ENCODE results near the gene E2F2.

Gene E2F2

DNA sequence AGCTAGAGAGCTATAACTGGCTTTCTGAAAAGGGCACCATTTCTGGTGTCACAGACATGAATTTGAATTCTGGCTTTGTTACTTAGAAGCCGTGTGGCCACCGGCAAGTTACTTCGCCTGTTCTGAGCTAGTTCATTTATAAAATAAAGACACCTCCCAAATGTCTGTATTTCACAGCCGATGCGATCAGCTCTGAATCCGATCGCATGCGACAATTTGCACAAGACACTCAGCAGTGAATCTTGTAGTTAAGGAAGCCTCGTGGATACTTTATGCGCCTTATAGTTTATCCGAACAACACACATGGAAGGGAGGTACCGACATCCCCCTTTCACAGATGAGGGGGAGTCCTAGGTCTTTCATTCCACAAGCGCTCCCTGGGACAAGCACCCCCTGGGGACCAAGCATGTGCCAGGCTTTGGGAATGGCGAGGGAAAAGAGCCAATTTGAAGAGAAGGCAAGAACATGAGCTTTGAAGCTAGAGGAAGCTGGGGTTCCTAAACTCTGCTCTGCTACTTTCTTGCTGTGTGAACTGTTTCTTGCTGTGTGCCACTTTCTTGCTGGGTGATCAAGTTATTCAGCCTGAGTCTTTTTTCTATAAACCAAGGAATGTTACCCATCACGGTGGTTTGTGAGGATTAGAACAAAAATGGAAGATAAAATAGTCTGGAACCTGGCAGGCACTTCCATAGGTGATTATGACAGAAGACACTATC, 24.4 kb upstream of the E2F2 start:
- intact Hi-C loops (cut with DNase I; ENCODE audit: low total_unique reads) = no loop called here
- TF ChIP-seq, protein P1, sequence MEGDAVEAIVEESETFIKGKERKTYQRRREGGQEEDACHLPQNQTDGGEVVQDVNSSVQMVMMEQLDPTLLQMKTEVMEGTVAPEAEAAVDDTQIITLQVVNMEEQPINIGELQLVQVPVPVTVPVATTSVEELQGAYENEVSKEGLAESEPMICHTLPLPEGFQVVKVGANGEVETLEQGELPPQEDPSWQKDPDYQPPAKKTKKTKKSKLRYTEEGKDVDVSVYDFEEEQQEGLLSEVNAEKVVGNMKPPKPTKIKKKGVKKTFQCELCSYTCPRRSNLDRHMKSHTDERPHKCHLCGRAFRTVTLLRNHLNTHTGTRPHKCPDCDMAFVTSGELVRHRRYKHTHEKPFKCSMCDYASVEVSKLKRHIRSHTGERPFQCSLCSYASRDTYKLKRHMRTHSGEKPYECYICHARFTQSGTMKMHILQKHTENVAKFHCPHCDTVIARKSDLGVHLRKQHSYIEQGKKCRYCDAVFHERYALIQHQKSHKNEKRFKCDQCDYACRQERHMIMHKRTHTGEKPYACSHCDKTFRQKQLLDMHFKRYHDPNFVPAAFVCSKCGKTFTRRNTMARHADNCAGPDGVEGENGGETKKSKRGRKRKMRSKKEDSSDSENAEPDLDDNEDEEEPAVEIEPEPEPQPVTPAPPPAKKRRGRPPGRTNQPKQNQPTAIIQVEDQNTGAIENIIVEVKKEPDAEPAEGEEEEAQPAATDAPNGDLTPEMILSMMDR (IDR thresholded peaks at IDR 0.05) = no peak

DNA sequence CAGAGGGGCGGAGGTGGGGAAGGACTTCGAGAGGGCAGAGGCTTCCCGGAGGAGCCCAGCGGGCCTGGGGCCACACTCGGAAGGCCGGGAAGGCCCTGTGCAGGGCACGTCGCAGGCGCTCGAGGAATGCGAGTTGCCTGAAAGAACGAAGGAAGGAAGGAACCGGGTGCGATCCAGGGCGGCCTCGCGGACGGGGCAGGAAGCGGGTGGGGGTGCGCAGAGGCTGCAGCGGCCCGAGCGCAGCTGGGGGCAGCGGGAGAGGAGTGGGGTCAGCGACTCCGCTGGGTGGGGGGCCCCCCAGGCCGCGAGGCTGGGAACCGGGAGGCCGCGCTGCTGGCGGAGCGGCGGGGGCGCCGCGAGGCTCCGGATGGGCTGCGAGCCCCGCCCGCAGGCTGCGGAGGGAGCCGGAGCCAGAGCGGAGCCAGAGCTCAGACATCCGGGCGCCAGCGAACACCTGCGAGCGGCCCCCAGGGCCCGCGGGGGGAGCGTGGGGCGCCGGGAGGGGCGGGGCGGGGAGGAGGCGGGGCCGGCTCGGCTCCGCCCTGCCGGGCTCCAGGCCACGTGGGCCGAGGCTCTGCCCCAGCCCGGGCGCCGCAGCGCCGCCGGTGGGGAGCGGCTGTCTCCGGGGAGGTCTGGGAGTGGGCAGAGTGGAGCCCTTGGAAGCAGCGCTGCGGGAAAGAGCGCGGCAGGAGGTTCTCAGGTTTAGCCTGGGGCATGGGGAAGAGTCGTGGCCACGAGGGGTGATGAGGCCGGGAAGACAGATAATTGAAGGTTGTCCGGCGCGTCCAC, 23.6 kb upstream of the E2F2 start:
- TF ChIP-seq, protein P1 (IDR thresholded peaks at IDR 0.05) = no peak
- no peaks in the 10 kb centered on the region for H3K9me3 ChIP-seq
- H3K27me3 ChIP-seq = no peaks in the 10 kb centered on the region
- peak; percentile 75 to 93 for DNase-seq
- peak overlapping the region; percentile 85 to 96 for H3K4me3 ChIP-seq
- intact Hi-C loops (cut with DNase I; ENCODE audit: low total_unique reads) = no loop called here
- peaks cover 0 to 25% (median 15%) of the 10 kb centered on the region in 4 donors for H3K4me1 ChIP-seq
- H3K36me3 ChIP-seq = peaks cover 18 to 25% (median 20%) of the 10 kb centered on the region in 3 donors
- H3K27ac ChIP-seq = peak overlapping the region; percentile 94 to 97

More for the DNA sequence above, 24.4 kb upstream of the E2F2 start:
- Histone ChIP-seq H3K36me3 (peaks cover 18 to 25% (median 20%) of the 10 kb centered on the region in 3 donors), H3K4me1 (peaks cover 0 to 31% (median 21%) of the 10 kb centered on the region in 4 donors), H3K9me3 (no peaks in the 10 kb centered on the region), H3K27me3 (no peaks in the 10 kb centered on the region), H3K27ac (peak overlapping the region; percentile 94 to 97), H3K4me3 (peak overlapping the region; percentile 85 to 96)
- DNase-seq = peak; percentile 59 to 87

DNA sequence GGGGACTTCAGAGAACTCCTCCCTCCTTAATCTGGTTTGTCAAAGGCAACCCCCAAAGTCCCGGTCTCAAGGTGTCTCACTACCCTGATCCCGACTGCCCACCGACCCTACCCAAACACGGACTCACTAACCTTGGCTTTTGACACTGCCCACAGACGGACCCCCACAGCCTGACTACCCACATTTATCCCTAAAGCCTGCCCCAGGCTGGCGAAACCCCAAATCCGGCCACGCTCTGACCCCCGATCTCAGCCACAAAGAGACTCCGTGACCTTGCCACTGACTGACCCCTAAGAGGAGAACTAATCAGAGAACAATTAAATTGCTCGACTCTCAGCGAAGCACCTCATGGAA, 23.1 kb upstream of the E2F2 start:
- peak in 1 of 2 donors; percentile 73 for DNase-seq
- H3K4me1 ChIP-seq = peaks cover 0 to 25% (median 15%) of the 10 kb centered on the region in 4 donors
- peaks cover 18 to 25% (median 20%) of the 10 kb centered on the region in 3 donors for H3K36me3 ChIP-seq
- H3K27ac ChIP-seq = peak overlapping the region; percentile 94 to 97
- no peaks in the 10 kb centered on the region for H3K27me3 ChIP-seq
- TF ChIP-seq, protein P1 (IDR thresholded peaks at IDR 0.05) = no peak
- intact Hi-C loops (cut with DNase I; ENCODE audit: low total_unique reads) = no loop called here
- peak overlapping the region; percentile 85 to 96 for H3K4me3 ChIP-seq
- no peaks in the 10 kb centered on the region for H3K9me3 ChIP-seq

DNA sequence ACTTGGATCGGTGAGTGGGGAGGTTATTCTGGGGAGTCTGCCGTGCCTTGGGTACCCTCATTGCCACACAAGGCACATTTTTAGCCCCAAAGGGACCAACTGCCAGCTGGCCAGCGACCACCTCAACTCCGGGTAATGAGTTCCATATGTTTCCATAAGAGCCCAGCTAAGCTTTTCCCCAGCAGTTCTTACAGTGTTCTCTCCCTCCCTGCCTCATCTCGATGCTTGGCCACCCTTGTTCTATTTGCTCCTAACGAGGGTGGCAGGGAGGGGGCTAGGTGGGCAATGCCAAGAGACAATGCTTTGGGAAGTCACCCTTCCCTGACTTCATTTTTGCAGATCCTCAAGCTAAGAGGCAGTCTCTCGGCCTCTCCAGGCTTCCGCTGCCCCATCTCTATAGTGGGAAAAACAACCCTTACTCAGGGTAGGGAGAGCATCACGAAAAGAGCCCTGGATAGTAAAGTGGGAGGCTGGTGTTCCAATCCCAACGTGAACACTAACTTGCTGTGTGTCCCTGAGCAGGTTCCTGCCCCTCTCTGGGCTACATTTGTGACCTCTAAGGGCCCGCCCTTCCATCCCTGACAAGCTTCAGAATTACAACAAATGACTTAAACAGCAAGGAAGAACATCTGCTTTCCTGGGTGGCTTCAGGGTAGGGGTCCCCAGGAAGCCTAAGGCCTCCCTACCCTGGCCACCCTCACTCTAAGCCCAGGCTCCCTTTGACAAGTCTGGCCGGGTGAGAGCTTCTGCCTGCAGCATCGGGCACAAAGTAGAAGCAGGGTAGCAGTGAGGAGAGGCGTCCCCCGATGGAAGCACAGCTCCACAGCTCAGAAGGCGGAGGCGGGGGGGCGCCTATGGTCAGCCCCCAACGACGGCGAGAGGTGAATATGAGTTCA, 22.4 kb upstream of the E2F2 start:
- H3K27me3 ChIP-seq = no peaks in the 10 kb centered on the region
- peaks cover 0 to 25% (median 15%) of the 10 kb centered on the region in 4 donors for H3K4me1 ChIP-seq
- intact Hi-C loops (cut with DNase I; ENCODE audit: low total_unique reads) = no loop called here
- TF ChIP-seq, protein P1 (IDR thresholded peaks at IDR 0.05) = no peak
- peak overlapping the region; percentile 94 to 97 for H3K27ac ChIP-seq
- H3K36me3 ChIP-seq = peaks cover 17 to 19% (median 18%) of the 10 kb centered on the region in 3 donors
- H3K4me3 ChIP-seq = peak overlapping the region; percentile 85 to 96
- H3K9me3 ChIP-seq = no peaks in the 10 kb centered on the region
- no peak for DNase-seq

DNA sequence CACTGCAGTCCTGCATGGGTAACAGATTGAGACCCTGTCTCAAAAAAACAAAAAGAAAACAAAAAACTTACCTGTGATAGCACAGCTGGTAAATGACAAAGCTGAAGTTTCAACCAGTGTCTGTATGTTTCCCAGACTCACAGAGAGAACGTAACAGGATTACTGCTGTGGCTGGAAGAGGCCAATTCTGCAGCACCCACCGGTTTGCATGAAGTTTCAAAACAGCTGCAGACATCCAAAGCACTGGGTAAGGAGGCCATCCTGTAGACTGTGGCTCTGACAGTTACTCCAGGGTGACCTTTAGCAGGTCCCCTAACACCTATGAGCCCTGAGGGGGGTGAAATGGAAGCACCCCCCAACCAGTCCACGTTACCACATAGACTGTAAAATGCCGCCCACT, 20.8 kb upstream of the E2F2 start:
- Histone ChIP-seq H3K27ac (peak overlapping the region in 1 of 2 donors; percentile 94), H3K27me3 (no peaks in the 10 kb centered on the region), H3K4me1 (peaks cover 0 to 29% (median 20%) of the 10 kb centered on the region in 4 donors), H3K4me3 (no peak overlapping the region), H3K9me3 (no peaks in the 10 kb centered on the region), H3K36me3 (peaks cover under 1 to 2% (median 2%) of the 10 kb centered on the region in 3 donors)
- intact Hi-C loops (cut with DNase I; ENCODE audit: low total_unique reads) = no loop called here
- DNase-seq = no peak
- TF ChIP-seq, protein P1 (IDR thresholded peaks at IDR 0.05) = no peak

All from tibial artery (tissue), 4 donors.